HG03354 (cell line): ENCODE results near the gene SERPINE1.
"Not testable (repeated sequence)": the region's sequence is repeated elsewhere in the genome, so short reads cannot be mapped to it uniquely, and the experiment has no call there.

Source experiments
- ATAC-seq: cut with Tn5 transposase; IDR thresholded peaks from one replicate; pipeline ENCODE4 v1.9.1; 2021; ENCODE audit warnings: mild to moderate bottlenecking; ENCODE audit not compliant: unreplicated experiment, poor library complexity, severe bottlenecking

SERPINE1 gene

GRCh38 chr7:101100858-101101847, 25.8 kb upstream of the SERPINE1 start:
- no peak for ATAC-seq

GRCh38 chr7:101102026-101102425, 24.9 kb upstream of the SERPINE1 start:
- no peak for ATAC-seq

DNA sequence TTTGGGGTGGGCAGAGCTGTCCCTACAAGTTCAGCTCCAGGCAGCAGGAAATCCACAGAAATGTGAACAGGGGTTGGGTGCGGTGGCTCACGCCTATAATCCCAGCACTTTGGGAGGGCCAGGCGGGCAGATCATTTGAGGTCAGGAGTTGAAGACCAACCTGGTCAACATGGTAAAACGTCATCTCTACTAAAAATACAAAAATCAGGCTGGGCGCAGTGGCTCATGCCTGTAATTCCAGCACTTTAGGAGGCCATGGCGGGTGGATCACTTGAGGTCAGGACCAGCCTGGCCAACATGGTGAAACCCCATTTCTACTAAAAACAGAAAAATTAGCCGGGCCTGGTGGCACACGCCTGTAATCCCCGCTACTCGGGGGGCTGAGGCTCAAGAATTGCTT, 23.2 kb upstream of the SERPINE1 start:
- not testable (repeated sequence) for ATAC-seq

DNA sequence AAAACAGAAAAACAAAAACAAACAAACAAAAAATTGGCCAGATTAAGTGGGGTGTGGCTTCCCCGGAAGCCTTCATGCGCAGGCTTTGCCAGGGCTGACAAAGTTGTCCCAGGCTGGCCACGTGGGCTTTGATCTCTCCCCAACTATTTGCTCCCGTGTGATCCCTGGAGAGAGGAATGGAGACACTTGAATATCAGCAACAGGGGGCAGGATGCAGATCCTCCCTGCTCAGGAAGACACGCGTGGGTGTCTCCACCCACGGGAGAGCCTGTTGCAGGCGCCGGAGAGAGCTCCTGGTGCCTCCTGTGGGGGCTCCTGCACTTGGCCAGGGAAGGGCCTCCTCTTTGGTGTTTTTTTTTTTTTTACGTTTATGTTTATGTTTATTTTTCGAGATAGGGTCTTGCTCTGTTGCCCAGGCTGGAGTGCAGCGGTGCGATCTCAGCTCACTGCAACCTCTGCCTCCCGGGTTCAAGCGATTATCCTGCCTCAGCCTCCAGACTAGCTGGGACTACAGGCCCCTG, 22.7 kb upstream of the SERPINE1 start:
- ATAC-seq = no peak

GRCh38 chr7:101104799-101105198, 22.1 kb upstream of the SERPINE1 start:
- ATAC-seq = no peak

DNA sequence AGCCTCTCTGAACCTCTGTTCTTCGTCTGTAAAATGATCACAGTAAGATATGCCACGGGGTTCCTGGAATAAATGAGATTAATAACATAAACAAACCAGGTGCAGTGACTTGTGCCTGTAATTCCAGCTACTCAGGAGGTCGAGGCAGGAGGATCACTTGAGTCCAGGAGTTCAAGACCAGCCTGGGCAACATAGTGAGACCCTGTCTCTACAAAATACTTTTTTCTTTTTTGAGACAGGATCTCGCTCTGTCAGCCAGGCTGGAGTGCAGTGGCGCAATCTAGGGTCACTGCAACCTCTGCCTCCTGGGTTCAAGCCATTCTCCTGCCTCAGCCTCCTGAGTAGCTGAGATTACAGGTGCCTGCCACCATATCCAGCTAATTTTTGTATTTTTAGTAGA, 21.7 kb upstream of the SERPINE1 start:
- ATAC-seq = not testable (repeated sequence)

GRCh38 chr7:101106386-101106785, 20.5 kb upstream of the SERPINE1 start:
- ATAC-seq = no peak

- no peak for ATAC-seq
Observed at GRCh38 chr7:101108330-101108857, 18.5 kb upstream of the SERPINE1 start.

DNA sequence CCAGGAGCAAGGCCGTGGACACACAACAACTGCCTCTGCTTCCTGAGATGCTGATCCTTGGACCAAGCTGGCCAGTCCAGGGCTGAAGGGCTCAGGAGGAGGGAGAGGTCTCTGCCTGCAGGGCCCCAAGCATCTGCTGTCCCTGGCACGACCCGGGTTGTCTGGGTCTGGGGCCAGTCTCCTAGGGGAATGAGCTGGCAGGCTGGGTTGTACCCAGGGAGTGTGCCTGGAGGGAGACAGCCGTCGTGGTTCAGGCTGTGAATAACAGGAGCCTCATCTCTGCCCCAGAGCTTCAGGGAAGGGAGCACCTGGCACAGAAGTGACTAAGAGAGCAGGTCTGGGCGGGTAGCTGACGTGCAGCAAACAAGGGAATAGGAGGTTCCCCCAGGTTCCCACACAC, 17.9 kb upstream of the SERPINE1 start:
- ATAC-seq = no peak

GRCh38 chr7:101109368-101109767, 17.5 kb upstream of the SERPINE1 start:
- ATAC-seq = no peak

GRCh38 chr7:101111261-101111660, 15.6 kb upstream of the SERPINE1 start:
- no peak for ATAC-seq

DNA sequence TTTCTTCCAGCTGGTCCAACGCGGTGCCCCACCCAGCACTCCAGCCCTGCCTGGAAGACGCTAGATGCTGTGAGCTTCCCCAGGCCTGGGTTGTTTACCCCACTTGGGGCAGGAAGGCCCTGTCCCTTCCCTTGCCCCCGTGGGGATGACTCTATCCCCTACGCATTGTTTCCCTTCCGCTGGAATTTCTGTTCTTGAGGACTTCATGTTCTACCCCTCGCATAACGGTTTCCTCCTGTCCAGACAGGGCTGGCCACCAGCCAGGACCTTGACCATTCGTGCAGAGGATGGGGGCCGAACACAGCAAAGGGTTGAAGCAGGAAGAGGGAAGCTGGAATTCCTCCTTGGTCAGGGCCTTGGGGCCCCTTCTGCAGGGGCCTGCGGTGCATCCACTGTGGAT, 14.7 kb upstream of the SERPINE1 start:
- ATAC-seq = no peak

DNA sequence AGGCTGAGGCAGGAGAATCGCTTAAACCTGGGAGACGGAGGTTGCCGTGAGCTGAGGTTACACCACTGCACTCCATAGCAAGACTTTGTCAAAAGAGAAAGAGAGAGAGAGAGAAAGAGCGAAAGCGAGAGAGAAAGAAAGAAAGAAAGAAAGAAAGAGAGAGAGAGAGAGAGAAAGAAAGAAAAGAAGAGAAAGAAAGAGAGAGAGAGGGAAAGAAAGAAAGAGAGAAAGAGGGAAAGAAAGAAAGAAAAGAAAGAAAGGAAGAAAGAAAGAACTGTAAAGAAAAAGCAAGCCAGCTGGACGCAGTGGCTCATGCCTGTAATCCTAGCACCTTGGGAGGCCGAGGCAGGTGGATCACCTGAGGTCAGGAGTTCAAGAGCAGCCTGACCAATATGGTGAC, 13.8 kb upstream of the SERPINE1 start:
- not testable (repeated sequence) for ATAC-seq

GRCh38 chr7:101113836-101114235, 13.1 kb upstream of the SERPINE1 start:
- no peak for ATAC-seq

DNA sequence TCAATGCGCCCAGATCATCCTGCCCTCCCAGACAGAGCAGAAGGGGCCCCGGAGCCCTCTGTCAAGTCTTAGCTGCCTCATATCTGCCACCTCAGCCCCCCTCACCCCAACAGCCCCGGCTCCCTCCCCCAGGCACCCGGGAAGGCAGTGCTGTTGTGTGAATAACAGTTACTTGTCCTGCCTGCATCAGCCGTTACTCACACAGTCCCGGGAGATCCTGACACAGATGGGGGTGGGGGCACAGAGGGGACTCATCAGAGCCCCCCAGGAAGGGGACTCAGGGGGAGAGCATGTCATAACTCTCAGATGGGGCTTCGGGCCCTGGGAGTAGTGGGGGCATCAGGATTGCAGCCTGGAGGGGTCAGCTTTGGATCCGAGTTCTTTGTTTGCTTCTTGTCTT, 12.4 kb upstream of the SERPINE1 start:
- no peak for ATAC-seq

DNA sequence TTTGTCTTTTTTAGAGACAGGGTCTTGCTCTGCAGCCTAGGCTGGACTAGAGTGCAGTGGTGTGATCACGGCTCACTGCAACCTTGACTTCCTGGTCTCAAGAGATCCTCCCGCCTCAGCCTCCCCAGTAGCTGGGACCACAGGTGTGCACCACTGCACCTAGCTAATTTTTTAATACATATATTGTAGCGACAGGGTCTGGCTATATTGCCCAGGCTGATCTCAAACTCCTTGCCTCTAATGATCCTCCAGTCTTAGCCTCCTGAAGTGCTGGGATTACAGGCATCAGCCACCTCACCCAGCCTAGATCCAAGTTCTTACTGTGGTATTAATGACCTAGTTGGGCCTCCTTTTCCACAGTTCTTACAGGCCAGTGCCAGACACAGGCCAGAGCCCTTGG, 11.7 kb upstream of the SERPINE1 start:
- ATAC-seq = no peak

- no peak for ATAC-seq
Observed at GRCh38 chr7:101116898-101117297, 10.0 kb upstream of the SERPINE1 start.

- ATAC-seq = no peak
Observed at GRCh38 chr7:101118856-101119255, 8.0 kb upstream of the SERPINE1 start.

DNA sequence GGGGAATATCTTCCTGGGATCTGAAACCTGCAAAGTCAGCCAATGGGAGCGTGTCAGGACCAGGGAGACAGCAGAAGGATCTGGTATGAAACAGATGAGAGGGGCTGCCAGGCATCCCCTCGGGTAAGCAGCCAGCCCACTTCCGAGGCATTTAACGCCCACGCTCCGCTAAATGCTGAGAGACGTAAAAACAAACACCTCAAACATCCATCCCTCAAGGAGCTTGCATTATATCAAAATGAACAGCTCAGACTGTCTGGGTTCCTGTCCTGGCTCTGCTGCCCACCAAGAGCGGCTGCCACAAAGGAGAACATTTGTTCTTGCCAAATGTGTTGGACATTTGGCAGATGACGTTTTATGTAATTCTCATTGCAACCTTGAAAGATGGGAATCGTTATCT, 7.0 kb upstream of the SERPINE1 start:
- ATAC-seq = no peak

DNA sequence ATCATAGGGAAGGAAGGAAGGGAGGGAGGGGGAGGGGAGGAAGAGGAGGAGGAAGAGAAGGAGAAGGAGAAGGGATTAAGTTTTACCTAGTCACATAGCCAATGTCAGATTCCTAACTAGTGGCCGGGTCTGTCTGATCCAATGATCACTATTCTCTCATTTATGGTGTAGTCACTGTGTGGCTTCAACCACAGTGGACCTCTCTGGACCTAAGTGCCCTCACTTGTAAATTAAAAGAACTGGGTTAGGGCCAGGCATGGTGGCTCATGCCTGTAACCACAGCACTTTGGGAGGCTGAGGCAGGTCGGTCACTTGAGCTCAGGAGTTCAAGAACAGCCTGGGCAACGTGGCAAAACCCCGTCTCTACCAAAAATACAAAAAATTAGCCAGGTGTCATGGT, 6.6 kb upstream of the SERPINE1 start:
- ATAC-seq = no peak

DNA sequence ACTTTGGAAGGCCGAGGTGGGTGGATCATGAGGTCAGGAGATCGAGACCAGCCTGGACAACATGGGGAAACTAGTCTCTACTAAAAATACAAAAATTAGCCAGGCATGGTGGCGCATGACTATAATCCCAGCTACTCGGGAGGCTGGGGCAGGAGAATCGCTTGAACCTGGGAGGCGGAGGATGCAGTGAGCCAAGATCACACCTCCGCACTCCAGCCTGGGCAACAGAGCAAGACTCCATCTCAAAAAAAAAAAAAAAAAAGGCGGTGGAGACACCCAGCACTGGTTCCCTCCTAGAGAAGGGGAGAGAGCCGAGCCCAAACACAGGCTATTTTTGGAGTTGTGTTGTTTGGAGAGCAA, 5.3 kb upstream of the SERPINE1 start:
- ATAC-seq = not testable (repeated sequence)
